H9 (cell line): ENCODE results near the gene NRN1. TPM values are rescaled to one million over a fixed set of nuclear protein-coding genes. Genes with fewer than 3 reads are reported as not detected.

Experiments used
- DNase-seq: peaks from one replicate; pipeline ENCODE4 v3.0.0-alpha.2; 2017
- H2AFZ ChIP-seq: one replicate; pipeline ENCODE4 v1.6.1; 2013; ENCODE audit warnings: mild to moderate bottlenecking, low read length, control low read depth, moderate library complexity
- H2AK5ac ChIP-seq: 2 replicates; pipeline ENCODE4 v1.6.1; 2013; ENCODE audit warnings: low read length, control low read depth, mixed read lengths; ENCODE audit not compliant: insufficient read length
- H2BK120ac ChIP-seq: one replicate; pipeline ENCODE4 v1.6.1; 2013; ENCODE audit warnings: low read depth, mild to moderate bottlenecking, low read length, control low read depth, inconsistent platforms; ENCODE audit not compliant: poor library complexity, severe bottlenecking
- H2BK12ac ChIP-seq: 2 replicates; pipeline ENCODE4 v1.6.1; 2013; ENCODE audit warnings: low read length, control low read depth, mixed read lengths, low read depth; ENCODE audit not compliant: insufficient read length
- H2BK15ac ChIP-seq: 2 replicates; pipeline ENCODE4 v1.6.1; 2013; ENCODE audit warnings: low read depth, low read length, control low read depth
- H2BK20ac ChIP-seq: one replicate; pipeline ENCODE4 v1.6.1; 2013; ENCODE audit warnings: low read depth, mild to moderate bottlenecking, low read length, control low read depth, inconsistent platforms; ENCODE audit not compliant: poor library complexity, severe bottlenecking
- H2BK5ac ChIP-seq: 2 replicates; pipeline ENCODE4 v1.6.1; 2013; ENCODE audit warnings: low read length, control low read depth, mixed read lengths; ENCODE audit not compliant: insufficient read length
- H3K14ac ChIP-seq: 2 replicates; pipeline ENCODE4 v1.6.1; 2013; ENCODE audit warnings: low read length, control low read depth; ENCODE audit not compliant: insufficient read depth
- H3K18ac ChIP-seq: 2 replicates; pipeline ENCODE4 v1.6.1; 2013; ENCODE audit warnings: low read depth, mild to moderate bottlenecking, mixed read lengths, low read length, control low read depth; ENCODE audit not compliant: insufficient read length
- H3K23ac ChIP-seq: 2 replicates; pipeline ENCODE4 v1.6.1; 2013; ENCODE audit warnings: low read length, control low read depth, mixed read lengths, low read depth; ENCODE audit not compliant: insufficient read length
- H3K23me2 ChIP-seq: 2 replicates; pipeline ENCODE4 v1.6.1; 2013; ENCODE audit warnings: low read depth, mild to moderate bottlenecking, mixed read lengths, low read length, control low read depth; ENCODE audit not compliant: insufficient read length, poor library complexity, severe bottlenecking
- H3K27ac ChIP-seq: 2 replicates; pipeline ENCODE4 v1.5.1; 2013; ENCODE audit warnings: low read length, control low read depth, mixed read lengths, low read depth; ENCODE audit not compliant: insufficient read length
- H3K27me3 ChIP-seq: 2 replicates; pipeline ENCODE4 v1.6.1; 2013; ENCODE audit warnings: low read length, control low read depth, inconsistent platforms; ENCODE audit not compliant: insufficient read depth
- H3K4ac ChIP-seq: 2 replicates; pipeline ENCODE4 v1.6.1; 2013; ENCODE audit warnings: low read depth, mild to moderate bottlenecking, control low read depth, inconsistent platforms, low read length, moderate library complexity
- H3K4me1 ChIP-seq: 2 replicates; pipeline ENCODE4 v1.6.1; 2013; ENCODE audit warnings: low read length, control low read depth, inconsistent platforms; ENCODE audit not compliant: insufficient read depth
- H3K4me2 ChIP-seq: 2 replicates; pipeline ENCODE4 v1.6.1; 2013; ENCODE audit warnings: low read length, control low read depth, mixed read lengths; ENCODE audit not compliant: insufficient read length, insufficient read depth
- H3K56ac ChIP-seq: 2 replicates; pipeline ENCODE4 v1.6.1; 2013; ENCODE audit warnings: low read depth, mild to moderate bottlenecking, mixed read lengths, low read length, control low read depth; ENCODE audit not compliant: insufficient read length
- H3K79me1 ChIP-seq: 2 replicates; pipeline ENCODE4 v1.6.1; 2013; ENCODE audit warnings: low read depth, mild to moderate bottlenecking, moderate library complexity, low read length, control low read depth, inconsistent platforms; ENCODE audit not compliant: insufficient read depth, poor library complexity, severe bottlenecking
- H3K79me2 ChIP-seq: 2 replicates; pipeline ENCODE4 v1.6.1; 2013; ENCODE audit warnings: low read length, control low read depth, inconsistent platforms; ENCODE audit not compliant: insufficient read depth
- H3K9ac ChIP-seq: 2 replicates; pipeline ENCODE4 v1.6.1; 2013; ENCODE audit warnings: low read length, control low read depth, mixed read lengths; ENCODE audit not compliant: insufficient read length; ENCODE audit errors: extremely low read depth
- H3K9me3 ChIP-seq: one replicate; pipeline ENCODE4 v1.6.1; 2013; ENCODE audit warnings: low read depth, low read length, inconsistent platforms; ENCODE audit not compliant: control insufficient read depth
- H3T11ph ChIP-seq: one replicate; pipeline ENCODE4 v1.6.1; 2013; ENCODE audit warnings: mild to moderate bottlenecking, low read length, control low read depth, inconsistent platforms
- H4K20me1 ChIP-seq: one replicate; pipeline ENCODE4 v1.6.1; 2013; ENCODE audit not compliant: control insufficient read depth, insufficient read length, insufficient read depth
- H4K5ac ChIP-seq: 2 replicates; pipeline ENCODE4 v1.6.1; 2013; ENCODE audit warnings: low read depth, mild to moderate bottlenecking, mixed read lengths, low read length, control low read depth; ENCODE audit not compliant: insufficient read length
- H4K8ac ChIP-seq: replicated peaks from 2 replicates; pipeline ENCODE4 v1.6.1; 2013; ENCODE audit warnings: low read length, control low read depth, mixed read lengths, low read depth; ENCODE audit not compliant: insufficient read length
- H4K91ac ChIP-seq: 2 replicates; pipeline ENCODE4 v1.6.1; 2013; ENCODE audit warnings: low read depth, mild to moderate bottlenecking, moderate library complexity, mixed read lengths, low read length, control low read depth; ENCODE audit not compliant: insufficient read length
- H3K27ac Mint-ChIP-seq, 3 experiments: 2 replicates in 2 of 3; 3 replicates in 1 of 3; pipeline ENCODE4 v1.8.0; 2020 to 2021; ENCODE audit warnings: mixed read lengths in 3 of 3, mild to moderate bottlenecking in 1 of 3, moderate library complexity in 1 of 3
- H3K27me3 Mint-ChIP-seq: 2 replicates; pipeline ENCODE4 v1.8.0; 2021; ENCODE audit warnings: low read depth, mild to moderate bottlenecking, moderate library complexity, mixed read lengths
- H3K36me3 Mint-ChIP-seq, 3 experiments: 2 replicates in 2 of 3; 3 replicates in 1 of 3; pipeline ENCODE4 v1.8.0; 2020 to 2021; ENCODE audit warnings: low read depth in 3 of 3, mixed read lengths in 3 of 3; ENCODE audit not compliant: insufficient read depth in 1 of 3
- H3K4me1 Mint-ChIP-seq, 2 experiments: 2 replicates each; pipeline ENCODE4 v1.8.0; 2020; ENCODE audit warnings: mixed read lengths in 2 of 2
- H3K4me3 Mint-ChIP-seq, 2 experiments: 2 replicates in 1 of 2; 3 replicates in 1 of 2; pipeline ENCODE4 v1.8.0; 2020 to 2021; ENCODE audit warnings: mild to moderate bottlenecking in 2 of 2, mixed read lengths in 2 of 2, moderate library complexity in 1 of 2
- H3K9me3 Mint-ChIP-seq, 2 experiments: 2 replicates in 1 of 2; 3 replicates in 1 of 2; pipeline ENCODE4 v1.8.0; 2020; ENCODE audit warnings: mild to moderate bottlenecking in 2 of 2, mixed read lengths in 2 of 2, moderate library complexity in 1 of 2
- CTCF ChIP-seq: fragments of 200-600 bp; sonication (generic); conservative IDR thresholded peaks from 3 replicates; pipeline ENCODE4 v1.8.0; 2021; ENCODE audit warnings: antibody characterized with exemption, mild to moderate bottlenecking
- WGBS: extraction: QIAGEN DNeasy Blood & Tissue Kit; methylation state at CpG from one replicate; pipeline ENCODE4 v1.1.7; 2013; ENCODE audit warnings: missing lambda C conversion rate, low lambda C conversion rate, mixed read lengths; ENCODE audit not compliant: insufficient read length; ENCODE audit errors: extremely low coverage; 5-methylcytosine and 5-hydroxymethylcytosine counted together
- total RNA-seq: library from RNA; stranded (reverse); gene quantifications from 2 replicates; pipeline ENCODE4 v1.2.1, GENCODE V29; 2021

The NRN1 gene
- total RNA-seq, 1 experiment from 2014 or later: not detected

DNA sequence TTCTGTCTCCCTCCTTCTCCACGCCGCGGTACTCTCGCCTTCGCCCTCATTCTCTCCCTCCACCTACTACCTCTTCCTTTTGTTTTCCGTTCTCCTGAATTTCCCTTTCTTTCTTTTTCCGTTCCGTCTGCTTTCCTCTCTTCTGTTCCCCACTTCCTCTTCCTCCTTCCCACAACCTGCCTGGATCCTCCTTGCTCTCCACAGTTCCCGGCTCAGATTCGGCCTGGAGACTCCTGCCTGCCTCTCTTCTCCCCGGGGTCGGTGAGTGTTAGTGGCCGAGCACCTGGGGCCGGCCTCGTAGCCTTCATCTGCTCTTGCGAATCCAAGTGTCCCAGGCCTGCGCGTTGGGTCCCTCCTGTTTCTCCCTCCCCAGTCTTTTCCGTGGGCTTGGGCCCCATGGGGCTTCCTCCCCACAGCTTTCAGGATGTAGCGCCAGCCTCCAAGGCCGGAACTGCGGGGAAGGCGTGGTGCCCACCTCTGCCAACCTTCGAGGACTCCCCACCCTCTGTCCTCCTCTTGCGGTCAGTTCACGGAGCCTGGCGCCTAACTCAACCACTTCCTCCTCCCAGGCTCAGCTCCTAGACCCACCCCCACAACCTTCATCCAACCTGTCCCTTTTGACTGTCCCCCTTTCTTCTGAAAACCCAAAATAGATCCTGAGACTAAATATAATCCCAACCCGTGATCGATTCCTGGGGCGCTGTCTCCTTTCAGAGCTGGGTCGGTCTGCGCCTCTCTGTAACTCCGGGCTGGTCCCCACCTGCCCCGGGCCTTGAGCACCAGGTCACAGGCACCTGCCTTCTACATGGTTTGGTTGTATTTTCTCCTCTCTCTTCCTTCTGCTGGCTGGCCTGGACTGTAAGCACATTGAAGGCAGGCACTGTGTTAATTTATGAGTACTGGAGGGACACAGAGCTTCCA is 6.8 kb downstream of the NRN1 start:
- no peaks in the 10 kb centered on the region for H4K20me1 ChIP-seq
- no peaks in the 10 kb centered on the region for H3K79me2 ChIP-seq
- H3K23me2 ChIP-seq: peaks cover 42% of the 10 kb centered on the region
- Mint-ChIP-seq H3K27ac (no peak overlapping the region; a peak in 1 of 7 replicates), H3K36me3 (no peaks in the 10 kb centered on the region), H3K27me3 (peaks cover 100% of the 10 kb centered on the region), H3K4me1 (peaks cover 60 to 76% of the 10 kb centered on the region in 2 experiments), H3K9me3 (peaks cover 2 to 5% of the 10 kb centered on the region in 2 experiments; a peak in 4 of 5 replicates), H3K4me3 (peak overlapping the region in 1 of 2 experiments; percentile 74; a peak in 3 of 5 replicates)
- no peak overlapping the region for H4K5ac ChIP-seq
- no peak overlapping the region for H2BK12ac ChIP-seq
- H3K27me3 ChIP-seq: peaks cover 95% of the 10 kb centered on the region
- H3T11ph ChIP-seq: no peak overlapping the region
- H2BK15ac ChIP-seq: no peak overlapping the region
- H3K14ac ChIP-seq: no peak overlapping the region
- H3K56ac ChIP-seq: no peak overlapping the region
- no peak overlapping the region for H3K9ac ChIP-seq
- H3K79me1 ChIP-seq: no peaks in the 10 kb centered on the region
- DNase-seq: peak; percentile 48
- peaks cover 4% of the 10 kb centered on the region; the same call in 1 of the 2 replicates for H3K4me1 ChIP-seq
- no peak overlapping the region for H3K18ac ChIP-seq
- TF ChIP-seq CTCF: no peak
- WGBS: no CpG with 5 or more reads among the region's 34 CpGs
- H3K4me2 ChIP-seq: peak overlapping the region; percentile 70
- no peak overlapping the region for H3K23ac ChIP-seq
- no peak overlapping the region for H2BK20ac ChIP-seq
- H2AK5ac ChIP-seq: no peak overlapping the region
- no peak overlapping the region for H3K27ac ChIP-seq
- no peak overlapping the region for H3K4ac ChIP-seq
- no peak overlapping the region for H4K8ac ChIP-seq
- no peak overlapping the region for H2BK120ac ChIP-seq
- H4K91ac ChIP-seq: no peak overlapping the region
- no peak overlapping the region for H2BK5ac ChIP-seq
- H2AFZ ChIP-seq: no peak overlapping the region
- H3K9me3 ChIP-seq: no peaks in the 10 kb centered on the region
